IPS-15b (cell line): ENCODE measurements around the gene CTNNA3.

Experiments used
- H3K27me3 ChIP-seq: one replicate; pipeline ENCODE4 v1.6.1; 2013; ENCODE audit warnings: low read length; ENCODE audit not compliant: control insufficient read depth, insufficient read depth
- H3K36me3 ChIP-seq: one replicate; pipeline ENCODE4 v1.6.1; 2013; ENCODE audit warnings: low read length; ENCODE audit not compliant: control insufficient read depth, insufficient read depth
- H3K4me1 ChIP-seq: one replicate; pipeline ENCODE4 v1.6.1; 2013; ENCODE audit warnings: mild to moderate bottlenecking, low read length; ENCODE audit not compliant: control insufficient read depth, insufficient read depth
- H3K4me3 ChIP-seq: one replicate; pipeline ENCODE4 v1.5.1; 2013; ENCODE audit warnings: low read depth, low read length
- H3K9ac ChIP-seq: one replicate; pipeline ENCODE4 v1.6.1; 2013; ENCODE audit warnings: low read depth, mild to moderate bottlenecking, low read length
- H3K9me3 ChIP-seq: one replicate; pipeline ENCODE4 v1.6.1; 2013; ENCODE audit warnings: mild to moderate bottlenecking, low read length; ENCODE audit not compliant: control insufficient read depth, insufficient read depth

CTNNA3 gene

GRCh38 chr10:65891073-65891981 lies 1804.7 kb downstream of the CTNNA3 start:
- H3K36me3 ChIP-seq, result no peaks in the 10 kb centered on the region
- H3K9ac ChIP-seq, result no peak overlapping the region
- no peaks in the 10 kb centered on the region for H3K9me3 ChIP-seq
- H3K27me3 ChIP-seq, result no peaks in the 10 kb centered on the region
- H3K4me1 ChIP-seq, result no peaks in the 10 kb centered on the region
- H3K4me3 ChIP-seq, result no peak overlapping the region

DNA sequence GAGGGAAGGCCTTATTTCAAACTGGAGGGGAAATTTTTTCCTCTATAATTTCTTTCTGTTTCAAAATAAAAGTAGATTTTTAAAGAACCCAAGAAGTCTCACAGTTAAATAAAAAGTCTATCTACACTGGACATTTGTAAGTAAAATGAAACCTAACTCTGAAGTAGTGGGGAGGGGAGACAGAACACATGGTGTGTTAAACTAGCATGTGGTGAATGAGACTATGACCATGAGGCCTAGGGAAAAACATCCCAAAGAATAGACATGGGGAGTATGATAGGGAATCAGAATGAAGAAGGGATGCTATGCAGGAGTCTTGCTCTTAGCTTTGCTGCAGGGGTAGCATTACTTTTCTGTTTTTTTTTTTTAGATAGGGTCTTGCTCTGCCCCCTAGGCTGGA lies 1831.5 kb downstream of the CTNNA3 start:
- Histone ChIP-seq H3K4me3 (no peak overlapping the region), H3K4me1 (no peaks in the 10 kb centered on the region), H3K36me3 (no peaks in the 10 kb centered on the region), H3K9me3 (no peaks in the 10 kb centered on the region), H3K9ac (no peak overlapping the region), H3K27me3 (no peaks in the 10 kb centered on the region)

- no peaks in the 10 kb centered on the region for H3K36me3 ChIP-seq
- no peaks in the 10 kb centered on the region for H3K27me3 ChIP-seq
- H3K9me3 ChIP-seq, result no peaks in the 10 kb centered on the region
- no peak overlapping the region for H3K4me3 ChIP-seq
- no peak overlapping the region for H3K9ac ChIP-seq
- H3K4me1 ChIP-seq, result no peaks in the 10 kb centered on the region
These were observed 1832.0 kb downstream of the CTNNA3 start for GRCh38 chr10:65864036-65864435.
